Activated T-helper 1 cell treated with anti-CD3 and anti-CD28 coated beads, Interleukin-2, amount 50 U/mL, for 16 hours (primary cell): ENCODE measurements around the gene GIGYF1.
"Not testable (repeated sequence)": the region's sequence is repeated elsewhere in the genome, so short reads cannot be mapped to it uniquely, and the experiment has no call there.

ENCODE experiments used
- DNase-seq, 2 donors: peaks; one replicate each; pipeline ENCODE4 v3.0.0-alpha.2; 2020; ENCODE audit warnings: low read depth in 1 of 2, low spot score in 1 of 2

Gene GIGYF1

GRCh38 chr7:100674411-100675104 is 19.5 kb downstream of the GIGYF1 start:
- DNase-seq = no peak

GRCh38 chr7:100673942-100674410 is 20.1 kb downstream of the GIGYF1 start:
- DNase-seq = no peak

GRCh38 chr7:100673302-100673941 is 20.6 kb downstream of the GIGYF1 start, which contains the start of gene GNB2:
GNB2 (plus strand) TSS chr7:100673740; CDS start chr7:100676266, 2,526 bp downstream.
- peak; percentile 94 to 96 for DNase-seq

- no peak for DNase-seq
Measured at GRCh38 chr7:100671353-100672327, 22.4 kb downstream of the GIGYF1 start.

- no peak for DNase-seq
Measured at GRCh38 chr7:100670074-100670473, 24.0 kb downstream of the GIGYF1 start.

GRCh38 chr7:100669106-100669505 is 24.9 kb downstream of the GIGYF1 start:
- DNase-seq = not testable (repeated sequence)

- DNase-seq = no peak
Measured at GRCh38 chr7:100668069-100668449, 26.0 kb downstream of the GIGYF1 start.

- DNase-seq = no peak
Measured at GRCh38 chr7:100667331-100668068, 26.6 kb downstream of the GIGYF1 start.

- no peak for DNase-seq
Measured at GRCh38 chr7:100665168-100665726, 28.8 kb downstream of the GIGYF1 start.

GRCh38 chr7:100662194-100662776 is 31.8 kb downstream of the GIGYF1 start:
- DNase-seq = not testable (repeated sequence)

GRCh38 chr7:100655908-100656674 is 38.0 kb downstream of the GIGYF1 start, which contains the start of gene ACTL6B:
ACTL6B (minus strand) TSS chr7:100656448; CDS start chr7:100656354, 94 bp downstream.
- no peak for DNase-seq

- no peak for DNase-seq
Measured at GRCh38 chr7:100654908-100655831, 38.9 kb downstream of the GIGYF1 start.

GRCh38 chr7:100649826-100650565 is 44.1 kb downstream of the GIGYF1 start:
- DNase-seq = no peak

GRCh38 chr7:100642534-100642907 is 51.5 kb downstream of the GIGYF1 start:
- no peak for DNase-seq

- DNase-seq = no peak
Measured at GRCh38 chr7:100641860-100642533, 52.1 kb downstream of the GIGYF1 start.

GRCh38 chr7:100641463-100641859 is 52.6 kb downstream of the GIGYF1 start, which contains the start of gene TFR2:
TFR2 (minus strand) TSS chr7:100641552; CDS start chr7:100641509, 43 bp downstream.
- DNase-seq = no peak
